GM12878 (cell line): ENCODE data around the gene SMAD1. TPM values are rescaled to one million over a fixed set of nuclear protein-coding genes. Genes with fewer than 3 reads are reported as not detected.

Source experiments
- ATF3 ChIP-seq: IDR thresholded peaks from 2 replicates; pipeline ENCODE4 v1.6.1; 2011; ENCODE audit warnings: low read depth, mild to moderate bottlenecking, low read length, moderate library complexity, borderline replicate concordance; ENCODE audit errors: extremely low read depth
- BHLHE40 ChIP-seq, 2 experiments: fragments of 450-650 bp in 1 of 2; IDR thresholded peaks; 2 replicates each; pipeline ENCODE4 v1.6.1; 2011 to 2017; ENCODE audit warnings: low read depth in 2 of 2, borderline replicate concordance in 1 of 2, improper control_type of control experiment in 1 of 2, low read length in 1 of 2, mild to moderate bottlenecking in 1 of 2
- CHD1 ChIP-seq: IDR thresholded peaks from 2 replicates; pipeline ENCODE4 v1.6.1; 2012; ENCODE audit warnings: low read depth, low read length, improper control_type of control experiment
- CHD2 ChIP-seq: IDR thresholded peaks from 2 replicates; pipeline ENCODE4 v1.6.1; 2011; ENCODE audit warnings: low read depth, low read length, improper control_type of control experiment, borderline replicate concordance
- E4F1 ChIP-seq: fragments of 450-650 bp; IDR thresholded peaks from 2 replicates; pipeline ENCODE4 v1.6.1; 2018; ENCODE audit warnings: borderline replicate concordance, mild to moderate bottlenecking; ENCODE audit not compliant: partially characterized antibody
- HCFC1 ChIP-seq: fragments of 150-350 bp; IDR thresholded peaks from 2 replicates; pipeline ENCODE4 v1.6.1; 2014; ENCODE audit warnings: low read length
- KLF5 ChIP-seq: fragments of 450-650 bp; IDR thresholded peaks from 2 replicates; pipeline ENCODE4 v1.6.1; 2014; ENCODE audit warnings: mild to moderate bottlenecking; ENCODE audit not compliant: partially characterized antibody
- MEF2B ChIP-seq: fragments of 450-650 bp; IDR thresholded peaks from 2 replicates; pipeline ENCODE4 v1.6.1; 2018; ENCODE audit warnings: mild to moderate bottlenecking, moderate library complexity; ENCODE audit not compliant: partially characterized antibody, poor library complexity, severe bottlenecking
- MTA3 ChIP-seq: IDR thresholded peaks from 2 replicates; pipeline ENCODE4 v1.6.1; 2012; ENCODE audit warnings: low read length, inconsistent platforms, borderline replicate concordance
- MXI1 ChIP-seq: fragments of 150-350 bp; IDR thresholded peaks from 2 replicates; pipeline ENCODE4 v1.6.1; 2011; ENCODE audit warnings: low read depth, mild to moderate bottlenecking, inconsistent platforms, low read length, improper control_type of control experiment
- NRF1 ChIP-seq: conservative IDR thresholded peaks from 2 replicates; pipeline ENCODE4 v1.6.1; 2011; ENCODE audit warnings: mild to moderate bottlenecking, low read depth, low read length, improper control_type of control experiment
- PAX8 ChIP-seq: fragments of 450-650 bp; IDR thresholded peaks from 2 replicates; pipeline ENCODE4 v1.6.1; 2017; ENCODE audit warnings: mild to moderate bottlenecking, moderate library complexity
- PBX3 ChIP-seq: IDR thresholded peaks from 2 replicates; pipeline ENCODE4 v1.6.1; 2011; ENCODE audit warnings: mild to moderate bottlenecking, low read depth, low read length, moderate library complexity; ENCODE audit not compliant: insufficient replicate concordance
- RELB ChIP-seq: fragments of 450-650 bp; IDR thresholded peaks from 2 replicates; pipeline ENCODE4 v1.6.1; 2017; ENCODE audit warnings: low read depth, mild to moderate bottlenecking, moderate library complexity
- SPI1 ChIP-seq: IDR thresholded peaks from 2 replicates; pipeline ENCODE4 v1.6.1; 2011; ENCODE audit warnings: low read depth, mild to moderate bottlenecking, low read length, moderate library complexity, borderline replicate concordance; ENCODE audit not compliant: insufficient read depth
- SUPT20H ChIP-seq: IDR thresholded peaks from 2 replicates; pipeline ENCODE4 v1.6.1; 2011; ENCODE audit warnings: low read depth, mild to moderate bottlenecking, low read length, moderate library complexity, borderline replicate concordance; ENCODE audit not compliant: control insufficient read depth
- TARDBP ChIP-seq: IDR thresholded peaks from 2 replicates; pipeline ENCODE4 v1.6.1; 2016; ENCODE audit warnings: borderline replicate concordance
- USF2 ChIP-seq: IDR thresholded peaks from 2 replicates; pipeline ENCODE4 v1.6.1; 2011; ENCODE audit warnings: low read depth, low read length, improper control_type of control experiment, borderline replicate concordance
- ZBED1 ChIP-seq: IDR thresholded peaks from 2 replicates; pipeline ENCODE4 v1.6.1; 2016; ENCODE audit warnings: borderline replicate concordance
- ZNF217 ChIP-seq: fragments of 450-650 bp; IDR thresholded peaks from 2 replicates; pipeline ENCODE4 v1.6.1; 2017; ENCODE audit warnings: antibody characterized with exemption, mild to moderate bottlenecking
- polyA plus RNA-seq, 11 experiments: library from polyadenylated mRNA; depleted of rRNA in 4 of 11; unstranded in 6 of 11; stranded (reverse) in 5 of 11; fragments of >200 nt; fragmentation: Nextera tagmentation in 4 of 11; fragmentation: Illumina TruSeq in 1 of 11; extraction: Ambion mirVana in 4 of 11; extraction: Trizol in 1 of 11; gene quantifications; 1 replicate in 1 of 11; 2 replicates in 10 of 11; pipeline versions ENCODE4 v1.2.1 to v1.2.3, GENCODE V29; 2011 to 2016; ENCODE audit warnings: inconsistent platforms in 2 of 11, missing spikeins in 2 of 11, low read depth in 1 of 11
- total RNA-seq, 4 experiments: library from RNA; depleted of rRNA in 3 of 4; stranded (reverse); fragments of >200 nt in 3 of 4; fragmentation: Illumina TruSeq in 1 of 4; extraction: Trizol in 1 of 4; gene quantifications; 2 replicates each; pipeline versions ENCODE4 v1.2.1 to v1.2.3, GENCODE V29; 2013 to 2021

The SMAD1 gene
- total and polyA plus RNA-seq, 10 of the 15 experiments (the other 5 are each of a cell fraction or from before 2014, with no cell fraction given): 0.29 to 17.5 (median 13.6) TPM

- no peak for TF ChIP-seq RELB
- TF ChIP-seq SPI1: no peak
- no peak for TF ChIP-seq PAX8
- TF ChIP-seq MTA3: peak; percentile 53; the same call in 1 of the 2 replicates
- no peak; the same call in 1 of the 2 replicates for TF ChIP-seq ZNF217
- peak; percentile 17 for TF ChIP-seq MEF2B
- TF ChIP-seq USF2: no peak
- no peak for TF ChIP-seq ATF3
- no peak for TF ChIP-seq HCFC1
- no peak for TF ChIP-seq NRF1
- no peak for TF ChIP-seq SUPT20H
- no peak for TF ChIP-seq KLF5
- no peak for TF ChIP-seq CHD2
- no peak for TF ChIP-seq ZBED1
- TF ChIP-seq PBX3: no peak
- no peak for TF ChIP-seq TARDBP
- no peak for TF ChIP-seq MXI1
- TF ChIP-seq CHD1: no peak
- TF ChIP-seq BHLHE40 (IDR thresholded peaks at IDR 0.05; ENCODE audit: borderline replicate concordance in 1 of 2, low read depth in 2 of 2, low read length in 1 of 2): peak in 1 of 2 experiments; percentile 47; a peak in 1 of 4 replicates
- TF ChIP-seq E4F1: no peak
Measured at GRCh38 chr4:145487631-145488030, 6.0 kb downstream of the SMAD1 start (continued).
